HG03354 (cell line): ENCODE measurements around the gene LGALS7.
"Not testable (repeated sequence)": the region's sequence is repeated elsewhere in the genome, so short reads cannot be mapped to it uniquely, and the experiment has no call there.

Experiments used
- ATAC-seq: cut with Tn5 transposase; IDR thresholded peaks from one replicate; pipeline ENCODE4 v1.9.1; 2021; ENCODE audit warnings: mild to moderate bottlenecking; ENCODE audit not compliant: unreplicated experiment, poor library complexity, severe bottlenecking

LGALS7 gene

GRCh38 chr19:38778733-38779132, 5.4 kb upstream of the LGALS7 start:
- ATAC-seq = no peak

DNA sequence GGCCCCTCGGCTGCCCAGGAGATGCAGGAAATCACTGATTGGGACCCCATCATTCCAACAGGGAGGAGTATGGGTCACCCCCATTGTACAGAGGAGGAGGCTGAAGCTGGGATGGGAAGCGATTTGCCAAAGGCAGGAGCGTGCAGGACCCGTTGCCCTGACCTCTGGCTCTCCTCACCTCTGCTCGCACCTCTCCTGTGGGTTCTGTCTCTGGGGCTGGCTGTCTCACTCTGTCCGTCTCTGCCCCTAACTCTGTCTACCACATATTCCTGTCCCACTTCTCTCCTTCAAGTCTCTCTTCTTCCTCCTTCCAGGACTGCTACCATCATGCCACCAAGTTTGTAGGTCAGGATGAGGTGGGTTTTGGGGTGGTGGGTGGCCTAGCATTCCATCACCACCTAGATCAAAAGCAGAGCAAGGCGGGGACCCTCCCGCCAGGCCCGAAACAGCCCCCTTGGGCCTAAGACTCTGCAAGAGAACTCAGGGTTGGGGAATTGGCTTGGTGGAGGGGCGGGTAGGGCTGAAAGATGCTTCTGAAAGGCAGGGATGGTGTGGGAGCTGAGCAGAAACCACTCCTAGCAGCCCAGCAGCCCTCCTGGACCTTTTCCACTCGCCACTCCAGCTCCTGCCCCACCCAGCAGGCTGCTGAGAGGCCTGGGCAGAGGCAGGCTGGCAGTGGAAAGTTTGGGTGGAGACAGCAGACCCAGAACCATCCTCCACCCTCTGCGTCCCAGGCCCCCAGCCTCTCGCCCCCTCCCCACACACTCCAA, 1.0 kb upstream of the LGALS7 start:
- ATAC-seq = no peak

DNA sequence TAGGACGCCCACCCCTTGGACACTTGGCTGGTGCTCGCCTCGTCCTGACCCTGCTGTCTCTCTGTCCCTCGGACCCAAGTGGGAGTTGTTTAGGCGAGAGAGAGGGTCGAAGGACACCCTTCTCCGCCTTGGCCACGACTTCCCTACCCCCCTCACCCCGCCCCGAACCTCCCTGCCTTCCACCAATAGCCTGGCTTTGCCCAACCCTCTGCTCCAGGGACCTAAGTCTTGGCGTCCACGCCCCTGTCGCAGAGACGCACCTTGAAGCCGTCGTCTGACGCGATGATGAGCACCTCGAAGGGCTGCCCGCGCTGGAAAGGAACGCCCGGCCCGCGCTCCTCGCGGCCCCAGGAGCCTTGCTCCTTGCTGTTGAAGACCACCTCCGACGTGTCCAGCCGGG, 1.7 kb downstream of the LGALS7 start:
- ATAC-seq = not testable (repeated sequence)

- ATAC-seq = not testable (repeated sequence)
Measured at GRCh38 chr19:38770949-38771275, 2.4 kb downstream of the LGALS7 start.

GRCh38 chr19:38770228-38770948, 2.9 kb downstream of the LGALS7 start:
- ATAC-seq = not testable (repeated sequence)

GRCh38 chr19:38769635-38770211, 3.6 kb downstream of the LGALS7 start:
- peak; percentile 82 for ATAC-seq

DNA sequence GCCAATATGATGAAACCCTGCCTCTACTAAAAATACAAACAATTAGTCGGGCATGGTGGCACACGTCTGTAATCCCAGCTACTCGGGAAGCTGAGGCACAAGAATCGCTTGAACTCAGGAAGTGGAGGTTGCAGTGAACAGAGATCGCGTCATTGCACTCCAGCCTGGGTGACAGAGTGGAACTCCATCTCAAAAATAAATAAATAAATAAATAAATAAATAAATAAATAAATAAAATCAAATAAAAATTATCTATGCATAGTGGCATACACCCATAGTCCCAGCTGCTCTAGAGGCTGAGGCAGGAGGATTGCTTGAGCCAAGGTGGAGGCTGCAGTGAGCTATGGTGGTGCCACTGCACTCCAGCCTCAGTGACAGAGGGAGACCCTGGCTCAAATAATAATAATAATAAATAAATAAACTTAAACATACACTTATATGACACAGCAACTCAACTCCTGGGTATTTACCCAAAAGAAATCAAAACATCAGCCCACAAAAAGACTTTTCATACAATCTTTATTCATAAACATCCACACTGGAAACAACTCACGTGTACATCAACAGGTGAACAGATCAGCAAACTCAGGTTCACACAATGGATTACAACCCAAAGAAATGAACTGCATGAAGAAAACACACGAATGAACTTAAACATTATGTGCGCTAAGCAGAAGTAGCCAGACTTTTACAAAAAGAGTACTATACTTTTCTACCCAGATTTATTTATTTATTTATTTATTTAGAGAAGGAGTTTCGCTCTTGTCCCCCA, 6.9 kb downstream of the LGALS7 start:
- no peak for ATAC-seq

DNA sequence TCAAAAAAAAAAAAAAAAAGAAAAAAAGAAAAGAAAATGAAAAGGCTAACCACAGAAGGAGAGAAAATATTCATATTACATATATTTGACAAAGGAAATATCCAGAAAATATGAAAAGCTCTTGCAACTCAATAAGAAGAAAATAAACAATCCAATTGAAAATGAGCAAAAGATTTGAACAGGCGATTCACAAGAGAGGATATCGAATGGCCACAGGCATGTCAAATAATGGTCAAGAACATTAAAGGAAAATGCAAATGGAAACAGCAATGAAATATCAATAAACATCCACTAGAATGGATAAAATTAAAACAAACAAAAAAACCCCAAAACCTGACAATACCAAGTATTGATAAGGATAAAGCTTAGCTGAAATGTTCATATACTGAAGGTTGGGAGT, 8.1 kb downstream of the LGALS7 start:
- ATAC-seq = no peak

DNA sequence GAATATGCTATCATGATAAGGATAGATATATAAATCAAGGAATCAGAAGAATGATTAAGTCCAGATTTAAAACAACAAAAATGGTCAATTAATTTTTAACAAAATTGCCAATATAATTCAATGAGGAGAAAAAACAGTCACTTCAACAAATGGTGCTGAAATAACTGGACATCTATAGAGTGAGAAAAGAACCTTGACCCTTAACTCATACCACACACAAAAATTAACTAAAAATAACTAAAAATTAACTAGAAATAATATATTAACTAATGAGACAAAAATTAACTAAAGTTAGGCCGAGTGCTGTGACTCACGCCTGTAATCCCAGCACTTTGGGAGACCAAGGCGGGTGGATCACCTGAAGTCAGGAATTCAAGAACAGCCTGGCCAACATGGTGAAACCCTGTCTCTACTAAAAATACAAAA, 9.5 kb downstream of the LGALS7 start:
- no peak for ATAC-seq

- ATAC-seq = not testable (repeated sequence)
Measured at GRCh38 chr19:38761884-38762389, 11.4 kb downstream of the LGALS7 start.

- ATAC-seq = not testable (repeated sequence)
Measured at GRCh38 chr19:38760805-38761517, 12.4 kb downstream of the LGALS7 start.

- ATAC-seq = no peak
Measured at GRCh38 chr19:38759590-38760003, 13.7 kb downstream of the LGALS7 start.

- not testable (repeated sequence) for ATAC-seq
Measured at GRCh38 chr19:38754196-38754595, 19.1 kb downstream of the LGALS7 start.

DNA sequence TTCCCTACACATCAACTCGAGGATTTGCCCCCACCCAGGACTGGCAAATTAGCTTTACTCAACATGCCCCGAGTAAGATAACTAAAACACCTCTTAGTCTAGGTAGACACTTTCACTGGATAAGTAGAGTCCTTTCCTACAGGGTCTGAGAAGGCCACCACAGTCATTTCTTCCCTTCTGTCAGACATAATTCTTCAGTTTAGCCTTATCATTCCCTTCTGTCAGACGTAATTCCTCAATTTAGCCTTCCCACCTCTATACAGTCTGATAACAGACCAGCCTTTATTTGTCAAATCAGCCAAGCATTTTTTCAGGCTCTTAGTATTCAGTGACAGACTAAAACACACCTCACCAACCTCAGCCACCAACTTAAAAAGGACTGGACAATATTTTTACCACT, 19.5 kb downstream of the LGALS7 start:
- ATAC-seq = not testable (repeated sequence)

DNA sequence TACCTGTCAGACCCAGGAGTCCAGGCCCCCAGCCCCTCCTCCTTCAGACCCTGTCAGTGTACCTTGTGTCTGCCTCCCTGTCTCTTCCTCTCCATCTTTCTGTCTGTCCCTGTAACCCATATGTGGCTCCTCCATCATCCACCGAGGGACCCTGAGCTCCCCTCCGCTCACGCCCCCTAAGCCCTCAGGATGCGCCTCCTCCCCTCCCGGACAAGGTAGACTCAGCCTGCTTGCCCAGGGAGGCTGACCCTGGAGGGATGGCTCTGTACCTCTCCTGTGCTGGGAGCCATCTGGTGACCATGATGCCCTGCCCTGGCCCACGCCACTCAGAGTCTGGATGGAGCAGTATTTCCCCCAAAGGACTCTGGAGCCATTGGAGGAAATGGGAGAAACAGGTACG, 28.0 kb downstream of the LGALS7 start:
- no peak for ATAC-seq

DNA sequence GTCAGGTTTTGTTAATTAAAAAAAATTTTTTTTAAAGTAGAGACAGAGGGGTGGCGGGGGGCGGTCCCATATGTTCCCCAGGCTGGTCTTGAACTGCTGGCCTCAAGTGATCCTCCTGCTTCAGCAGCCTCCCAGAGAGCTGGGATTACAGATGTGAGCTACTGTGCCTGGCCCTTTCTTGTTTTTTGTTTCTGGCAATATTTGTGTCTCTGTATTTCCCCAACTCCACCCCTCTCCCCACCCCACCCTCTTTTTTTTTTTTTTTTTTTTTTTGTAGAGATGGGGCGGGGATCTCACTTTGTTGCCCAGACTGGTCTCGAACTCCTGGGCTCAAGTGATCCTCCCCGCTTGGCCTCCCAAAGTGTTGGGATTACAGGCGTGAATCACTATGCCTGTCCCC, 28.4 kb downstream of the LGALS7 start:
- ATAC-seq = no peak

GRCh38 chr19:38744298-38744681, 29.0 kb downstream of the LGALS7 start, which contains the start of gene CAPN12:
Gene CAPN12 (minus strand): TSS chr19:38744474. CDS start chr19:38744165, 309 bp downstream.
- no peak for ATAC-seq

DNA sequence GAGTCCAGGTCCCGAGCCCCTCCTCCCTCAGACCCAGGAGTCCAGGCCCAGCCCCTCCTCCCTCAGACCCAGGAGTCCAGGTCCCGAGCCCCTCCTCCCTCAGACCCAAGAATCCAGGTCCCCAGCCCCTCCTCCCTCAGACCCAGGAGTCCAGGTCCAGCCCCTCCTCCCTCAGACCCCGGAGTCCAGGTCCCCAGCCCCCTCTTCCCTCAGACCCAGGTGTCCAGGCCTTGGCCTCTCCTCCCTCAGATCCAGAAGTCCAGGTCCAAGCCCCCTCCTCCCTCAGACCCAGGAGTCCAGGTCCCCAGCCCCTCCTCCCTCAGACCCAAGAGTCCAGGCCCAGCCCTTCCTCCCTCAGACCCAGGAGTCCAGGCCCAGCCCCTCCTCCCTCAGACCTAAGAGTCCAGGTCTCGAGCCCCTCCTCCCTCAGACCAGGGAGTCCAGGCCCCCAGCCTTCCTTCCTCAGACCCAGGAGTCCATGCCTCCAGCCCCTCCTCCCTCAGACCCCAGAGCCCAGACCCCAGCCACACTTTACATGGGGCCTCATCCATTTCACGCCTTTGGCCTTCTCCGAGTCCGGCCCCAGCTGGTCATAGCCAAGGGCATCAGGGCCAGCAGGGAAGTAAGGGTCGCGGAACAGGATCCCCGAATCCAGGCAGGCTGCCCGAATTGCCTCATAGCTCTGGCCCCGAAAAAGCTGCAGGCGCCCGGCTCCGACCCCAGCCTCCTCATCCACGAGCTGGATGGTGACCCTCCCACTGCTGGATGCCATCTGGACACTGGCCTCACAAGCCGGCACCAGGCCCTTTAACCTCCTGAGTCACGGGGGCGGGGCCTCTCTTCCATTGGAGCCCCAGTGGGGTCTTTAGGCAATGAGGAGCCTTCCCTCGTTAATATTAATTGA, 29.7 kb downstream of the LGALS7 start:
- ATAC-seq = no peak
